Peyer's patch (tissue), 4 donors: ENCODE measurements around the gene NPIPA1. TPM values are rescaled to one million over a fixed set of nuclear protein-coding genes. Genes with fewer than 3 reads are reported as not detected.
A peak's percentile ranks its signal among the peaks of the same experiment; 100 is the strongest.
"Not testable (repeated sequence)": the region's sequence is repeated elsewhere in the genome, so short reads cannot be mapped to it uniquely, and the experiment has no call there.

Experiments
- DNase-seq, 3 donors: peaks; one replicate each; pipeline ENCODE4 v3.0.0-alpha.2; 2017 to 2019
- H3K27ac ChIP-seq, 4 donors: fragments of 200-600 bp; sonication (generic); one replicate each; pipeline ENCODE4 v1.5.1; 2016 to 2019
- H3K27me3 ChIP-seq, 2 donors: fragments of 200-600 bp; sonication (generic); one replicate each; pipeline ENCODE4 v1.5.1; 2019
- H3K36me3 ChIP-seq, 3 donors: fragments of 200-600 bp; sonication (generic); one replicate each; pipeline ENCODE4 v1.5.1; 2016 to 2019
- H3K4me1 ChIP-seq, 4 donors: fragments of 200-600 bp; sonication (generic); one replicate each; pipeline ENCODE4 v1.5.1; 2016 to 2019
- H3K4me3 ChIP-seq, 4 donors: fragments of 200-600 bp; sonication (generic); 1 replicate in 3 of 4; 2 replicates in 1 of 4; pipeline ENCODE4 v1.5.1; 2016 to 2019; ENCODE audit warnings: mild to moderate bottlenecking in 1 of 4
- H3K9me3 ChIP-seq, 4 donors: fragments of 200-600 bp; sonication (generic); one replicate each; pipeline ENCODE4 v1.5.1; 2016 to 2019; ENCODE audit warnings: mild to moderate bottlenecking in 1 of 4
- CTCF ChIP-seq, 6 experiments: fragments of 450-650 bp in 4 of 6; fragments of 200-600 bp in 2 of 6; sonication (generic) in 1 of 6; IDR thresholded peaks; one replicate each; pipeline ENCODE4 v1.5.1; 2017 to 2019; ENCODE audit warnings: antibody characterized with exemption in 6 of 6, mild to moderate bottlenecking in 3 of 6, moderate library complexity in 1 of 6
- POLR2A ChIP-seq, 2 donors: fragments of 450-650 bp; IDR thresholded peaks; one replicate each; pipeline ENCODE4 v1.5.1; 2017; ENCODE audit warnings: antibody characterized with exemption in 2 of 2, mild to moderate bottlenecking in 2 of 2, moderate library complexity in 2 of 2
- total RNA-seq, 4 donors: library from RNA; depleted of rRNA; stranded (reverse); fragments of >200 nt; gene quantifications; one replicate each; pipeline ENCODE4 v1.1.0, GENCODE V29; 2016

Gene NPIPA1
- total RNA-seq, 4 donors from 2014 or later, result 39.2 to 148 (median 90.3) TPM

- Histone ChIP-seq H3K27ac (no peak overlapping the region), H3K27me3 (no peaks in the 10 kb centered on the region), H3K4me1 (peaks cover 0 to 12% (median 0%) of the 10 kb centered on the region in 4 donors), H3K4me3 (no peak overlapping the region), H3K9me3 (no peaks in the 10 kb centered on the region), H3K36me3 (no peaks in the 10 kb centered on the region)
- TF ChIP-seq POLR2A (IDR thresholded peaks at IDR 0.05) (no peak), CTCF (IDR thresholded peaks at IDR 0.05) (no peak)
- no peak for DNase-seq
These were observed 26.3 kb downstream of the NPIPA1 start for GRCh38 chr16:14963281-14964173.

GRCh38 chr16:14965328-14965727 lies 28.1 kb downstream of the NPIPA1 start:
- H3K27me3 ChIP-seq, result no peaks in the 10 kb centered on the region
- no peaks in the 10 kb centered on the region for H3K9me3 ChIP-seq
- H3K27ac ChIP-seq, result no peak overlapping the region
- DNase-seq, result no peak
- no peak overlapping the region for H3K4me3 ChIP-seq
- no peaks in the 10 kb centered on the region for H3K36me3 ChIP-seq
- TF ChIP-seq CTCF (IDR thresholded peaks at IDR 0.05), result no peak
- no peak for TF ChIP-seq POLR2A (IDR thresholded peaks at IDR 0.05)
- H3K4me1 ChIP-seq, result peaks cover 0 to 12% (median 0%) of the 10 kb centered on the region in 4 donors

- not testable (repeated sequence) for H3K36me3 ChIP-seq, H3K4me1 ChIP-seq, H3K27me3 ChIP-seq, H3K9me3 ChIP-seq, H3K4me3 ChIP-seq, DNase-seq, H3K27ac ChIP-seq
These were observed 32.6 kb downstream of the NPIPA1 start for GRCh38 chr16:14969795-14970194.

- peaks cover 0 to 10% (median 4%) of the 10 kb centered on the region in 4 donors for H3K4me1 ChIP-seq
- not testable (repeated sequence) for H3K4me3 ChIP-seq, H3K27ac ChIP-seq, H3K9me3 ChIP-seq, H3K27me3 ChIP-seq, DNase-seq, H3K36me3 ChIP-seq
These were observed 34.5 kb downstream of the NPIPA1 start for GRCh38 chr16:14971621-14972228.

GRCh38 chr16:14973785-14974322 lies 36.6 kb downstream of the NPIPA1 start:
- not testable (repeated sequence) for DNase-seq, H3K36me3 ChIP-seq, H3K27me3 ChIP-seq, H3K9me3 ChIP-seq
- Histone ChIP-seq H3K4me1 (peaks cover 0 to 26% (median 4%) of the 10 kb centered on the region in 4 donors), H3K4me3 (peak overlapping the region; percentile 68 to 98 (median 82)), H3K27ac (peak overlapping the region in 1 of 4 donors; percentile 94)

- Histone ChIP-seq H3K4me3 (peak overlapping the region; percentile 68 to 98 (median 82)), H3K27ac (peak overlapping the region; percentile 88 to 98 (median 94)), H3K4me1 (peaks cover 0 to 30% (median 4%) of the 10 kb centered on the region in 4 donors)
- peak in 1 of 3 donors; percentile 88 for DNase-seq
- H3K36me3 ChIP-seq, H3K27me3 ChIP-seq, H3K9me3 ChIP-seq: not testable (repeated sequence)
These were observed 37.0 kb downstream of the NPIPA1 start for GRCh38 chr16:14974331-14974655.

GRCh38 chr16:14974656-14975417 lies 37.6 kb downstream of the NPIPA1 start, which contains the start of gene PDXDC1:
Gene PDXDC1 (plus strand): TSS chr16:14975026. CDS start chr16:14975200, 174 bp downstream.
- not testable (repeated sequence) for H3K9me3 ChIP-seq, H3K27me3 ChIP-seq, H3K36me3 ChIP-seq
- Histone ChIP-seq H3K27ac (peak within 1 kb of the TSS; percentile 88 to 98 (median 94)), H3K4me3 (peak within 1 kb of the TSS; percentile 68 to 98 (median 82)), H3K4me1 (peaks cover 0 to 33% (median 4%) of the 10 kb centered on the region in 4 donors)
- TF ChIP-seq CTCF (IDR thresholded peaks at IDR 0.05), result peak in 4 of 6 experiments; percentile 7 to 19 (median 15)
- peak; percentile 91 to 98 for TF ChIP-seq POLR2A (IDR thresholded peaks at IDR 0.05)
- peak; percentile 89 to 99 (median 98) for DNase-seq
